H54 (cell line): ENCODE data around the gene CCDC136.
A peak's percentile ranks its signal among the peaks of the same experiment; 100 is the strongest.

Experiments
- DNase-seq: peaks from one replicate; pipeline ENCODE4 v3.0.0; 2011; ENCODE audit warnings: low spot score, mixed read lengths; ENCODE audit not compliant: insufficient read length
- FAIRE-seq: peaks from 3 replicates; lab custom pipeline; 2011; peaks lifted over from hg19 to GRCh38; lab: Jason Lieb, UNC
- POLR2A ChIP-seq: IDR thresholded peaks from 2 replicates; pipeline ENCODE4 v1.6.1; 2011; ENCODE audit warnings: low read depth, mild to moderate bottlenecking, low read length

Gene CCDC136

DNA sequence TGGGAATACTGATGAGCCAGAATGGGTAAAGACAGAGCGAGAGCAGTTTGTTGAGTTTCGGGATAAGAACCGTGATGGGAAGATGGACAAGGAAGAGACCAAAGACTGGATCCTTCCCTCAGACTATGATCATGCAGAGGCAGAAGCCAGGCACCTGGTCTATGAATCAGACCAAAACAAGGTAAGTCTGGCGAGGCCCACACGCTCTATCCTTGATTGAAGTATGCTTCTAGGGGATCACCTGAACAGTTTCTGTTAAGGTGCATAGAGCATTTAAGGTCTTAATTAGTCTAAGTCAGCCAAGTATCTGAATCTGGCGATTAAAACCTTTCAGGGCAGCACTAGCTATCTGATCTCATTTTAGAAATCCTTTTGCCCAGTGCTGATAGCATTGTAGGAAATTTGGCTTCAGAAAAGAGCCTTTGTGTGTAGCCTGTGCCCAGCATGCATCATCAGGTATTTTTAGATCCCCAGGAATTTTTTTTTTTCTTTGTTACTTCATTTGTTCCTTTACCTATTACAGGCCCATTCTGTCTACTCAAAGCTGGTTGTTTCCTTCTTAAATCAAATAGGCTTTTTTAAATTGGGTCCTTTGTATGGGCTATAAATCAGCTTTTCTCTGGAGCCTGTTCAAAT lies 24.2 kb upstream of the CCDC136 start:
- FAIRE-seq (no peak), DNase-seq (no peak)
- TF ChIP-seq POLR2A, result no peak

DNA sequence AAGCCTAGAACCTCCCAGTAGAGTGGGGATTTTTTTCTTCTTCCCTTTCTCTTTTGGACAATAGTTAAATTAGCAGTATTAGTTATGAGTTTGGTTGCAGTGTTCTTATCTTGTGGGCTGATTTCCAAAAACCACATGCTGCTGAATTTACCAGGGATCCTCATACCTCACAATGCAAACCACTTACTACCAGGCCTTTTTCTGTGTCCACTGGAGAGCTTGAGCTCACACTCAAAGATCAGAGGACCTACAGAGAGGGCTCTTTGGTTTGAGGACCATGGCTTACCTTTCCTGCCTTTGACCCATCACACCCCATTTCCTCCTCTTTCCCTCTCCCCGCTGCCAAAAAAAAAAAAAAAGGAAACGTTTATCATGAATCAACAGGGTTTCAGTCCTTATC lies 21.5 kb upstream of the CCDC136 start:
- TF ChIP-seq POLR2A, result no peak
- DNase-seq, result no peak
- no peak for FAIRE-seq

DNA sequence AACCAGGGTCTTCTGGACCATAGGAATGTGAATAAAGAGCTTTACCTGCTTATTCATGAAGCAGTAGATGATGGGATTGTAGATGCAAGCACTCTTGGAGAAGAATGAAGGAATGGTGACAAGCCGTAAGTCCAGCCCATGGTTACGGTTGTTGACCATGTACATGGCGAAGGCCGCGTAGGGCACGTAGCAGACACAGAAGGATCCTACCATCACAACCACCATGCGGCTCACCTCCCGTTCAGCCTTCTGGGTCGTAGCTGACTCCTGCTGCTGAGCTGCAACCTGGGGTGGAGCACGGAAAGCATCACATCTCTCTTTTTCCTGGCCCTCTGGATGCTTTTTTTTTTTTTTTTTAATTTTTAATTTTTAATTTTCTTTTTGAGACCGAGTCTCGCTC lies 18.2 kb upstream of the CCDC136 start:
- no peak for DNase-seq
- FAIRE-seq, result no peak
- no peak for TF ChIP-seq POLR2A

DNA sequence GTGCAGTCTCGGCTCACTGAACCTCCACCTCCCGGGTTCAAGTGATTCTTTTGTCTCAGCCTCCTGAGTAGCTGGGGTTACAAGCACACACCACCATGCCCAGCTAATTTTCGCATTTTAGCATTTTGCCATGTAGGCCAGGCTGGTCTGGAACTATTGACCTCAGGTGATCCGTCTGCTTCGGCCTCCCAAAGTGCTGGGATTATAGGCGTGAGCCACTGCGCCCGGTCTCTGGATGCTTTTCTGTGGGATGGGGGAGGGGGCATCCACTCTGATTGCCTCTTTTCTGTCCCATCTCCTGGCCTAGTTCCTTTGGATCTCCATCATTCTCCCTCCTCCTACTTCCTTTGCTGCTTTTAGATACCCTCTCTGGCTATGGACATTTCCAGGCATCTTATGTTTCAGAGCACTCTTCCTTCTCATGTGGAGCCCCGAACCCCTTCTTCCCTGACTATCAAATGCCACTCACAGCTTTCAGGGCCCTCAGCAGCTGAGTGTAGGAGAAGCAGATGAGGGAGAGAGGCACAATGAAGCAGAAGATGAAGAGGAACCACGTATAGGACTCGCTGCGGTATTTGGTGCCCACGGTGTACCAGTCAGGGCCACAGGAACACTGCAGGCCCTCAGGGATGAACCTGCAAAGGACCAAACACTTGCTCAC lies 17.6 kb upstream of the CCDC136 start:
- FAIRE-seq (no peak), DNase-seq (no peak)
- TF ChIP-seq POLR2A, result no peak

DNA sequence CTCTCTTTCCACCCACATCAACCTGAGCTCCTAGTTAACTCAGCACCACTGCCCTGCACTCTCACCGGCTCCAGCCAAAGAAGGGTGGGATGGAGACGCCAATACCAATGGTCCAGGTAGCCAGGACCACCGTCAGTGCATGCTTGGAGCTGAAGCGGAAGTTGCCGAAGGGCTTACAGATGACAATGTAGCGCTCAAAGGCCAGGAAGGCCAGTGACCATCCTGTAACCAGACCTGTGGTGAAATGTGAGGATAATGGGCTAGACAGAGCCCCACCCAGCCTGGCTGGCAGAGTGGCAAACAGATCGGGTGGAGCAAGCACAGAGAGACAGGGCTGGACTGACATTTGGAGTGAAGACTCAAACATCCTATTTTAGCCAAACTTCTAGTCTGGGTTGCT lies 16.8 kb upstream of the CCDC136 start:
- FAIRE-seq (no peak), DNase-seq (no peak)
- no peak for TF ChIP-seq POLR2A

DNA sequence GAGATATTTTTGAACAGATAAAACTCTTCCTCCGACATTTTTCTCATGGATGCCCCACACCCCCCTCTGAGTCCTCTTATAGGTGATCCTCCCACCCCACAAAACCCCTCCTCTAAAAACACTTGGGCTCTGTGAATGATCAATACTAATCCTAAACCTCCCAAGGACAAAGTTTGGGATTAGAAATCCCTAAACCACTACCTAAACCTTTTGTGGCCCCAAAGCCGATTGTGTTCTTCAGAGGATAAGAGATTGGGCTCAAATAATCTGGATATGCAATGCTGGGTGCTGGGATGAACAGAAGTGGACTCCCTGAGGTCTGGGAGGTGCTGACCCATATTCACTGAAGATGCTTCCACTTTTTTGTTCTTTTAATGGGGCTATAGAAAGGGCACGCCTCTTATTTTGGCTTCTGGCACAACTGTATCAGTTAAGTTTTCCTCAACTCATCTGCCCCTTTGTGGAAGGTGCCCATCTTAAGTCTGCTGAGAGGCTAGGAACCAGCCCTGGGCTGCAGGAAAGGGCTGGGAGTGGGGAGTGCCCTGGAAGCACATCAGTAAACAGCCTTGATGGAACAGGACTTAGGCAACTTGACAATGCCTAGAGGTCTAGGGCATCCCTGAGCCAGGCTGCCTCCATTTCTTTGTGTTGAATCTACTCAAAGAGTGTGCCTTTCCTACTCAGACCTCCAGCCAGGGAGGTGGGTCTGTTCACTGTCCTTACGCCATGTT lies 15.9 kb upstream of the CCDC136 start, which contains the start of gene OPN1SW:
OPN1SW (minus strand) TSS at position 51 of the 731 bp plus-strand sequence; CDS start at position 38, 13 bp downstream.
- no peak for TF ChIP-seq POLR2A
- no peak for FAIRE-seq
- no peak for DNase-seq

DNA sequence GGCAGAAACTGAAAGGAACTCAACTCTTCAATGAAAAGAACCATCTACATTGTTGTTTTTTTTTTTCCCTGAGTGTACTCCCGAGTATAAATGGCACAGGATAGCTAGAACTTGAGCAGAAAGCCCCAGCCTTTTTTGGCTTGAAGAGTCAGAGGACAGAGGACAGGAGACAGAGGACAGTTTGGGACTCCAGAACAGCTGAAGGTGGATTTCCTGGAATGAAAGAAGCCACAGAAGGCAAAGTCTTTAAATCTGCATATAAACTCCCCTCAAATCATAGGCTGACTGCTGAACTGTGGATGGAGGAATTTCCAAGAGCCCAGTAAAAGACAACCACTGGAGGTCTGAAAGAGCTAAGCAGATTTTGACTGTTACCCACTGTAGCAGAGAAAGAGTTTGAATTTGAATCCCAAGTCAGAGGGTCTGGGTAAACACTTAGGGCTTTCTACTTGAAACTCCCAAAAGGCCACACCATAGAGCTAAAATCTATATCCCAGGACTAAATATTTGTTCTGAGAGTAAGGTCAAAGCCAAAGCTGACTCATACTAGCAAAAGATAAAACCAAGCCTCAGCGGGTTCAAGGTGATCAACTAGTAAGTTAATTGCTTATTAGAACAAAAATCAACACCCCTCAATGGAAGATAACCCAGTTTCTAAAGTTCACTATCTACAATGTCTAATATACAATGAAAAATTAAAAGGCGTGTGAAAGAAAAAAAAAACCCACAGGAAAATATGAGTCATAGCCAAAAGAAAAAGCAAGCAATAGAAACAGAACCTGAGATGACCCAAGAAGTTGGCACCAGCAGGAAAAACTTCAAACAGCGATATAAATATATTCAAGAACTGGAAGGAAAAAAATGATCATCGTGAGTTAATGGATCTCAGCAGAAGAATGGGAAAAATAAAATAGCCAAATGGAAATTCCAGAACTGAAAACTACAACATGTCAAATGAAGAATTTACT lies 14.3 kb upstream of the CCDC136 start:
- FAIRE-seq (no peak), DNase-seq (no peak)
- no peak for TF ChIP-seq POLR2A

DNA sequence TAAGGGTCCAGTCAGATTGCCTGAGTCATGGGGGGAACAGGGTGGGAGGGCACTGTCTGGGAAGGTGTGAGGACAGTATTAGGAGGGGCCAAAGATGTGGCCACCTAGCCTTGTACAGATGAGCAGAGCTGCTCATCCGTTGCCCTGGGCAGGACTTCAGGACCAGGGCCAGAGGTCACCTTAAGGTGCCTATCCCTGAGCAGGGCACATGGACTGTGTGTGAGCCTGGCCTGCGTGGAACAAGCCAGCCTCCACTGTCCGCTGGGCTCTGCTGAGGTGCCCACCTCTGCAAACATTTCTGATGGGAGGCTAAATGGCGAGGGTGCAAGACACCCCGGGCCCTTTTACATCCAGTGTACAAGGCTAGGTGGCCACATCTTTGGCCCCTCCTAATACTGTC lies 12.8 kb upstream of the CCDC136 start:
- DNase-seq, result no peak
- no peak for FAIRE-seq
- TF ChIP-seq POLR2A, result no peak

DNA sequence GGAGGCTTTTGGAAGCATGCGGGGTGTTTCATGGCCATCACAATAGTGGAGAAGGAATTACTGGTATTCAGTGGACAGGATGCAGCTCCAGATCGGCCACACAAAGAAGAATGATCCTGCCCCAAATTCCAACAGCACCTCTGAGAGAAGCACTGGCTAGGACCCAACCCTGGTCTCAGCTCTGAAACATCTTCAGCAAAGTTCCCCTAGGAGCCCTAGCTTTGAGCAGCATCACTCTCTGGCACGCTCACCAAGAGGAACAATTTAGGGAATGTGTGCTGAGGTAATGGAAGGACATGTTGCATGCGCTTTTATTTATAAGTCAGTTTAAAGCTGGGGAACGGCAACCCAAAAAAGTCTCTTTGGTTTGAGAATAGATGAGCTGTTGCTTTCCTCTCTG lies 10.6 kb upstream of the CCDC136 start:
- DNase-seq (no peak), FAIRE-seq (no peak)
- TF ChIP-seq POLR2A, result no peak

DNA sequence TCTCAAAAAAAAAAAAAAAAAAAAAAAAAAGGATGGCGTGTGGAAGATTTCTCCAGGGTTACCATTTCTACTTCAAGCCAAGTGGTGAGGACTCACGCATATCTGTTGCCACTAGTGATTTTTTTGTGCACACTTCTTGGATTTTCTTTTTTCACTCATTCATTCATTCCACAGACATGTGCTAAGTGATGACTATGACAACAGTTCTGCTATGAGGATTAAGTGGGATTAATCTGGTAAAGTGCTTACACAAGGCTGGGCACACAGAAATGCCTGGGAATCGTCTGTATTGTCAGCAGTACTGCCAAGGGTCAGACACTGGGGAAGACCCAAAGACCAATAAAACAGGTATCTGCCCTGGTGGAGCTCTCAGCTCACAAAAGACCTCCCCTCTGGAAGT lies 9.9 kb upstream of the CCDC136 start:
- DNase-seq (no peak), FAIRE-seq (no peak)
- TF ChIP-seq POLR2A, result no peak

DNA sequence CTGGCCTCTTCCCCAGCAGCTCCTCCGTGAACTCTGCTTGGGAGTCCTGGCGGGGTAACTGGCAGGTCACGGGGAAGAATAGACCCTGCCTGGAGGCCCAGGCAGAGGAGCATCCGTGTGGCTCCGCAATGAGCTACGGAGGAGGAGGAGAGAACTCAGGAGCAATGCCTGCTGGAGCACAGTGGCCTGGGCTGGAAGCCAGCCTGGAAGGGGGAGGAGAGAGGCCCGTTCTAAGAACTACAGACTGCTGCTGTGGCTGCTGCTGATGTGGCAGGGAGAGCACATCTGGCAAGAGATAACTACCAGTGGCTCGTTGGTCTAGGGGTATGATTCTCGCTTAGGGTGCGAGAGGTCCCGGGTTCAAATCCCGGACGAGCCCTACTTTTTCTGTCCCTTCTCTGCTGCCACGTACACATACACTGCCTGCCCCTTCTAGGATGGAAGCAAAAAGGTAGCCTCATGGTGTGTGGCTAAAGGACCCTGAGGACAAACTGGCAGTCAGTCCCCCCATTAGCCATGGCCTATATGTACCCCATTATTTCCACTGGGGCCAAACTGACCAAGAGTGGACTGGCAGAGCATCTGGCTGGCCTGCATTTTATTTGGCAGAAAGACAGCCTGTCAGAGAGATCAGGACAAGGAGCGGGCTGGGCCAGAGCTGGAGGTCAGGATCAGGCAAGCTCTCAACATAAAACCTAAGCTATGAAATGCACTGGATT lies 8.5 kb upstream of the CCDC136 start:
- TF ChIP-seq POLR2A, result no peak
- FAIRE-seq, result no peak
- DNase-seq, result peak; percentile 79

DNA sequence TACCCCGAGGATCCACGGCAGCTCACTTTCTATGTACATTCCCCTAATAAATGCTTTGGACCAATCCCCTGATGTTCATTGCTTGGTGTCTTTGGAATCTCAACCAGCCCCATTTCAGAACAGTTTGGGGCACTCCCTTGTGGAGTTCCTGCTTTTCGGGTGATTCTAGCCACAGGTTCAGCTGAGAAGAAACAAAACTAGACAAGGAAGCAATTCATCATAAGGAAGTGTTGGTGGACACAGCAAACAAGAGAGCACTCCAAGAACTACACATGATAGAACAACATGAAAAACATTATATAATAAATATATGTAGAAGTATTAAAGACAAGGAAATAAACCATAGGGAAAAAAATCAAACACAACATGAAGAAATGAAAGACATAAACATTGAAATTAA lies 6.0 kb upstream of the CCDC136 start:
- no peak for TF ChIP-seq POLR2A
- DNase-seq, result no peak
- no peak for FAIRE-seq
